ENCODE data around the gene ZBTB46. TPM values are rescaled to one million over a fixed set of nuclear protein-coding genes. Genes with fewer than 3 reads are reported as not detected.

Gene ZBTB46
- total RNA-seq, 2 donors from 2014 or later, result 7.9 to 12.2 TPM

DNA sequence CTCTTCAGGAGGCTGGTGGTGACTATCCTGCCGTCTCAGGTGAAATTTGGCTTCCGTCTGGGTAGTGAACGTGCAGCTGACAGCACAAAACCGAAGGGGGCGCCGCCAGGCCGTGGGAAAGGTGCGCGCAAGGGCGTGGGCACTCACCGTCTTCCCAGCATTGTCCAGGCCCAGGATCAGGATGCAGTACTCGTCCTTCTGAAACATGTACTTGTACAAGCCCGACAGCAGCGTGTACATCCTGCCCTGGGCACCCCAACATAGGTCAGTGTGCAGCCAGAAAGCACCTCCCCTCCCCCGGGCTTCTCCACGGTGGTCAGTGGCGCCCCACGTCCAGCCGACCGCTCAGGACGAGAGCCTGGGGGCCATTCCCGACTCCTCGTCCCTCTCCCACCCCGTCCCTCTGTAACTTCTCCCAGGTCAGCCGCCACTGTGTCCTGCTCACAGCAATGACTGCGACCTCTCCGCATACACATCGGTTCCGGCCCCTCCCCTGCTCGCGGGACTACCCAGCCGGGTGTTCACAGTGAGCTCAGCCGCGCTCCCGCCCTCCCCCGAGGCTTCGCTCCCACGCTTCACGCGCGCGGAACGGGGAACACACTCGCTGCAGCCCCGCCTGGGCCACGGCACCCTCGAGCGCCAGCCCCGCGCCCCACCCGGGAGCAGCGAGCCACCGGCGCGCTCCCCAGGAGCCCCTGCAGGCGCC lies 124.1 kb downstream of the ZBTB46 start:
- Histone ChIP-seq H3K27me3 (replicated peaks; ENCODE audit: insufficient read depth) (no peaks in the 10 kb centered on the region), H3K4me1 (replicated peaks) (peaks cover 17% of the 10 kb centered on the region), H3K4me3 (peak overlapping the region; percentile 84 to 91), H3K36me3 (peaks cover 0 to 23% of the 10 kb centered on the region in 2 donors), H3K27ac (peak overlapping the region; percentile 70 to 73), H3K9me3 (no peaks in the 10 kb centered on the region)
- peak; percentile 10 for DNase-seq (ENCODE audit: low spot score)
- no peak for TF ChIP-seq POLR2AphosphoS5 (IDR thresholded peaks at IDR 0.05)
- TF ChIP-seq, protein P1, sequence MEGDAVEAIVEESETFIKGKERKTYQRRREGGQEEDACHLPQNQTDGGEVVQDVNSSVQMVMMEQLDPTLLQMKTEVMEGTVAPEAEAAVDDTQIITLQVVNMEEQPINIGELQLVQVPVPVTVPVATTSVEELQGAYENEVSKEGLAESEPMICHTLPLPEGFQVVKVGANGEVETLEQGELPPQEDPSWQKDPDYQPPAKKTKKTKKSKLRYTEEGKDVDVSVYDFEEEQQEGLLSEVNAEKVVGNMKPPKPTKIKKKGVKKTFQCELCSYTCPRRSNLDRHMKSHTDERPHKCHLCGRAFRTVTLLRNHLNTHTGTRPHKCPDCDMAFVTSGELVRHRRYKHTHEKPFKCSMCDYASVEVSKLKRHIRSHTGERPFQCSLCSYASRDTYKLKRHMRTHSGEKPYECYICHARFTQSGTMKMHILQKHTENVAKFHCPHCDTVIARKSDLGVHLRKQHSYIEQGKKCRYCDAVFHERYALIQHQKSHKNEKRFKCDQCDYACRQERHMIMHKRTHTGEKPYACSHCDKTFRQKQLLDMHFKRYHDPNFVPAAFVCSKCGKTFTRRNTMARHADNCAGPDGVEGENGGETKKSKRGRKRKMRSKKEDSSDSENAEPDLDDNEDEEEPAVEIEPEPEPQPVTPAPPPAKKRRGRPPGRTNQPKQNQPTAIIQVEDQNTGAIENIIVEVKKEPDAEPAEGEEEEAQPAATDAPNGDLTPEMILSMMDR (IDR thresholded peaks at IDR 0.05), result peak in 2 of 4 experiments; percentile 28 to 36
- 2% methylated on average over 56 of the region's 56 CpGs for WGBS
- intact Hi-C loops (cut with DNase I), result loop anchor here (5.0 kb wide), 1 partner anchor 50 kb away; the partner anchor contains the start of gene RTEL1

DNA sequence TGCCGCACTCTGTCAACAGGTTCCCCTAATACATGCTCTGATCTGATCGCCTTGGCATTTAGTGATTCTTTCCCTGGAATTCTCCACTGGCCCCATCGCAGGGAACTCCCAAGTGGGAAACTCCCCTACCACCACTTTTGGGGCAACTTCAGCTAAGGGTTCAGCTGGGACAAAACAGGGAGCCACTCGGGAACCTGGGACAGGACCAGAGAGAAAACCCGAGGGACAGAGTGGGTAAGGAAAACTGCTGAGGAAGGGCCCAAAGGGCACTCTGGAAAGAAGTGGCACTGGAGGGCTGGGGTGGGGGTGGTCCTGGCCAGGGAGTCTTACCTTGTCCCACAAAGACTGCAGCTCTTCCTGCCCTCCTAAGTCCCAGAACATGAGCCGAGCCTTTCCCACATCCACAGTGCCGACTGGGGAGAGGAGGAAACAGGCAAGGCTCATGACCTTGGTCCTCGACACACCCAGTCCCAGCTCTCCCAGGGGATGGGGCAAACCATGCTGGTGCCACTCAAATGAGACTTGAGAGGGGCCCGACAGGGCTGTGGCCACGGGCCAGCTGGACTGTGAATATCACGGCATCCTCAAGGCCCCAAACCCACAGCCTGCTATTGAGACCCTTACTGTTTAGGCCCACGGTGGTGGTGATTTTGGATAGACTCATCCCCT lies 124.9 kb downstream of the ZBTB46 start:
- H3K27me3 ChIP-seq (replicated peaks; ENCODE audit: insufficient read depth), result no peaks in the 10 kb centered on the region
- 81% methylated on average over 12 of the region's 12 CpGs for WGBS
- H3K9me3 ChIP-seq, result no peaks in the 10 kb centered on the region
- intact Hi-C loops (cut with DNase I), result loop anchor here (5.0 kb wide), 1 partner anchor 49 kb away; the partner anchor contains the start of gene RTEL1
- no peak for DNase-seq (ENCODE audit: low spot score)
- peaks cover 0 to 23% of the 10 kb centered on the region in 2 donors for H3K36me3 ChIP-seq
- TF ChIP-seq, protein P1 (IDR thresholded peaks at IDR 0.05), result no peak
- TF ChIP-seq POLR2AphosphoS5 (IDR thresholded peaks at IDR 0.05) (no peak), POLR2A (IDR thresholded peaks at IDR 0.05) (no peak)
- H3K27ac ChIP-seq, result peak overlapping the region in 1 of 2 donors; percentile 70
- H3K4me1 ChIP-seq (replicated peaks), result peaks cover 17% of the 10 kb centered on the region
- H3K4me3 ChIP-seq, result peak overlapping the region in 1 of 2 donors; percentile 91

DNA sequence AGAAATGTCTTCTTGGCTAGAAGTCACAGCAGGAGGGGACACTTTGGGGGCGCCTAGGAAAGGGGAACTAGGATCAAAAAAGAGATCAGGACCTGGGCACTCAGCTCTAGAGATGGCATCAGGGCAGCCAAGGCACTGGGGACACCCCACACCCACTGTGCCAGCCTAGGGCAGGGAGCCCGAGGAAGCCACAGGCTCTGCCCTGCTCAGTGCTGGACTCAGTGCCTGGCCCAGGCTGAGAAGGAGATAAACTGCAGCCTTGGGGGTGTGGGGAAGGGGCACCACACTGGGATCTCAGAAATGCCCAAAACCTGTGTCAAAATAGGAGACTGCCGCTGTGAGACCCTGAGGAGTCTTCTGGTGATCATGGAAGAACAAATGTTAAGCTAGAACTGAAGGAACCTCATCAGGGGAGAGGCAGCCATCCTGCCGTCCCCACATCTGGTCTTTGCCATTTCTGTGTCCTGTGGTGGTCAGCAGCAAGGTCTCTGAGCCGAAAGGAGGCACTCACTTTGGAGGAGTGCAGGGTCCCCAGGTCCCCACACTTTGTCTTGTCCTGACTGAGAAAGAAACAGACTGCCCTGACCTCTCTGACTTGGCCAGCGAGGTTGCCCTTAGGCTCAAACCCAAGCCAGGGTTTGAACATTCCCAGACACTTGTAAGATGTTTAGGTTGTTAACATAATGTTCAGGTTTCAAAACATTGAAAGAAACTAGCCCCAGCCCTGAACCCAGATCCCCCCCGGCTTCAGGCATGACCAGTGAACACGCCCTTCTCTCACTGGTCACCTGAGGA lies 125.6 kb downstream of the ZBTB46 start:
- intact Hi-C loops (cut with DNase I), result loop anchor here (5.0 kb wide), 1 partner anchor 48 kb away; the partner anchor contains the start of gene RTEL1
- peaks cover 0 to 23% of the 10 kb centered on the region in 2 donors for H3K36me3 ChIP-seq
- TF ChIP-seq, protein P1 (IDR thresholded peaks at IDR 0.05), result no peak
- no peak for TF ChIP-seq POLR2AphosphoS5 (IDR thresholded peaks at IDR 0.05)
- no peak for TF ChIP-seq POLR2A (IDR thresholded peaks at IDR 0.05)
- H3K4me1 ChIP-seq (replicated peaks), result peaks cover 17% of the 10 kb centered on the region
- DNase-seq (ENCODE audit: low spot score), result no peak
- H3K9me3 ChIP-seq, result no peaks in the 10 kb centered on the region
- WGBS, result 88% methylated on average over 8 of the region's 8 CpGs
- H3K27me3 ChIP-seq (replicated peaks; ENCODE audit: insufficient read depth), result no peaks in the 10 kb centered on the region
- H3K27ac ChIP-seq, result no peak overlapping the region
- no peak overlapping the region for H3K4me3 ChIP-seq

DNA sequence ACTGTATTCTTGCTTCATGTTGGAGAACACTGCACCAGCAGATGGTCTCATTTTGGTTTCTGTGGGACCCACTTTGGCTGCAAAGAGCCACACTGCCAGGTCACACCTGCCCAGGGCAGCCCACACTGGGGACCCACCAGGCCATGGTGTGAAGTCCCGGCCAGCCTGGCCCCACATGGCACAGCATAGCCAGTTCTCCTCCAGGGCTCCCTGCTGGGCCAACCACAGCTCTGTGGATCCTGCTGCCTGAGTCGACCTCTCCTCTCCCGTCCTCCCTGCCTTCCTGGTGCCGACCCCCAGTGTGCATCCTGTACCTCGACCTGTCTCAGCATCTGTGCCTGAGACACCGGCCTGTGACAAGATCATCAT lies 126.3 kb downstream of the ZBTB46 start:
- Histone ChIP-seq H3K4me3 (no peak overlapping the region), H3K27ac (no peak overlapping the region), H3K9me3 (no peaks in the 10 kb centered on the region), H3K27me3 (replicated peaks; ENCODE audit: insufficient read depth) (no peaks in the 10 kb centered on the region), H3K36me3 (peaks cover 0 to 23% of the 10 kb centered on the region in 2 donors), H3K4me1 (replicated peaks) (peaks cover 17% of the 10 kb centered on the region)
- intact Hi-C loops (cut with DNase I), result loop anchor here (5.0 kb wide), 1 partner anchor 47 kb away; the partner anchor contains the start of gene RTEL1
- TF ChIP-seq POLR2A (IDR thresholded peaks at IDR 0.05) (no peak), POLR2AphosphoS5 (IDR thresholded peaks at IDR 0.05) (no peak)
- TF ChIP-seq, protein P1 (IDR thresholded peaks at IDR 0.05), result no peak
- 87% methylated on average over 6 of the region's 6 CpGs for WGBS
- no peak for DNase-seq (ENCODE audit: low spot score)

All from prostate gland (tissue), 2 donors.